GM18909 (cell line): ENCODE data around the gene PAX8.

Experiments used
- ATAC-seq: cut with Tn5 transposase; IDR thresholded peaks from one replicate; pipeline ENCODE4 v1.9.1; 2021; ENCODE audit warnings: mild to moderate bottlenecking; ENCODE audit not compliant: unreplicated experiment, poor library complexity

Gene PAX8

GRCh38 chr2:113195923-113196501, 82.7 kb downstream of the PAX8 start:
- ATAC-seq: no peak

GRCh38 chr2:113192459-113193100, 86.1 kb downstream of the PAX8 start:
- no peak for ATAC-seq

- ATAC-seq: no peak
These were observed 87.8 kb downstream of the PAX8 start for GRCh38 chr2:113190871-113191270.

- ATAC-seq: no peak
These were observed 91.0 kb downstream of the PAX8 start for GRCh38 chr2:113187771-113188170.

GRCh38 chr2:113186433-113186796, 92.3 kb downstream of the PAX8 start:
- no peak for ATAC-seq

- no peak for ATAC-seq
These were observed 92.9 kb downstream of the PAX8 start for GRCh38 chr2:113185664-113186432.

- ATAC-seq: no peak
These were observed 94.0 kb downstream of the PAX8 start for GRCh38 chr2:113184531-113185230.

GRCh38 chr2:113183703-113184102, 95.0 kb downstream of the PAX8 start:
- ATAC-seq: no peak

- ATAC-seq: no peak
These were observed 95.5 kb downstream of the PAX8 start for GRCh38 chr2:113183264-113183663.

GRCh38 chr2:113182471-113183260, 96.1 kb downstream of the PAX8 start:
- no peak for ATAC-seq

- no peak for ATAC-seq
These were observed 97.3 kb downstream of the PAX8 start for GRCh38 chr2:113181258-113182051.

GRCh38 chr2:113180131-113180946, 98.4 kb downstream of the PAX8 start:
- no peak for ATAC-seq

GRCh38 chr2:113179446-113180045, 99.2 kb downstream of the PAX8 start:
- no peak for ATAC-seq

GRCh38 chr2:113178891-113179290, 99.8 kb downstream of the PAX8 start:
- ATAC-seq: no peak

- no peak for ATAC-seq
These were observed 100.5 kb downstream of the PAX8 start for GRCh38 chr2:113178069-113178746.

GRCh38 chr2:113176696-113177355, 101.9 kb downstream of the PAX8 start:
- no peak for ATAC-seq
